HG03460 (cell line): ENCODE results near the gene IFT43.

Experiments
- ATAC-seq: cut with Tn5 transposase; IDR thresholded peaks from one replicate; pipeline ENCODE4 v1.9.1; 2021; ENCODE audit not compliant: unreplicated experiment

The IFT43 gene

GRCh38 chr14:76011930-76012329 lies 26.4 kb downstream of the IFT43 start:
- no peak for ATAC-seq

GRCh38 chr14:76012354-76012753 lies 26.8 kb downstream of the IFT43 start:
- ATAC-seq = no peak

- no peak for ATAC-seq
Observed at GRCh38 chr14:76015191-76015590, 29.6 kb downstream of the IFT43 start.

GRCh38 chr14:76015668-76016067 lies 30.1 kb downstream of the IFT43 start:
- ATAC-seq = no peak

GRCh38 chr14:76019676-76020075 lies 34.1 kb downstream of the IFT43 start:
- ATAC-seq = no peak

- no peak for ATAC-seq
Observed at GRCh38 chr14:76022991-76023390, 37.4 kb downstream of the IFT43 start.

- no peak for ATAC-seq
Observed at GRCh38 chr14:76023757-76024156, 38.2 kb downstream of the IFT43 start.

- ATAC-seq = no peak
Observed at GRCh38 chr14:76024211-76024907, 38.8 kb downstream of the IFT43 start.

- ATAC-seq = no peak
Observed at GRCh38 chr14:76034566-76034965, 49.0 kb downstream of the IFT43 start.

- no peak for ATAC-seq
Observed at GRCh38 chr14:76040704-76041103, 55.1 kb downstream of the IFT43 start.

GRCh38 chr14:76045773-76046172 lies 60.2 kb downstream of the IFT43 start:
- no peak for ATAC-seq

GRCh38 chr14:76050250-76050649 lies 64.7 kb downstream of the IFT43 start:
- no peak for ATAC-seq

- no peak for ATAC-seq
Observed at GRCh38 chr14:76050797-76051392, 65.3 kb downstream of the IFT43 start.

- ATAC-seq = no peak
Observed at GRCh38 chr14:76051717-76052465, 66.3 kb downstream of the IFT43 start.

- no peak for ATAC-seq
Observed at GRCh38 chr14:76053572-76054355, 68.2 kb downstream of the IFT43 start.

- no peak for ATAC-seq
Observed at GRCh38 chr14:76055330-76055729, 69.8 kb downstream of the IFT43 start.

- ATAC-seq = no peak
Observed at GRCh38 chr14:76056128-76056527, 70.6 kb downstream of the IFT43 start.

- no peak for ATAC-seq
Observed at GRCh38 chr14:76057914-76058313, 72.4 kb downstream of the IFT43 start.

GRCh38 chr14:76063327-76063726 lies 77.8 kb downstream of the IFT43 start:
- ATAC-seq = no peak

GRCh38 chr14:76065519-76065918 lies 80.0 kb downstream of the IFT43 start:
- no peak for ATAC-seq

- no peak for ATAC-seq
Observed at GRCh38 chr14:76067536-76067935, 82.0 kb downstream of the IFT43 start.
